ENCODE results near the gene TP53BP2.

The TP53BP2 gene

GRCh38 chr1:223794136-223794880 lies 51.4 kb downstream of the TP53BP2 start:
- no peak for DNase-seq

GRCh38 chr1:223793716-223794115 lies 52.0 kb downstream of the TP53BP2 start:
- DNase-seq = no peak

- DNase-seq = no peak
These were observed 53.7 kb downstream of the TP53BP2 start for GRCh38 chr1:223792046-223792445.

GRCh38 chr1:223788746-223789415 lies 56.9 kb downstream of the TP53BP2 start:
- no peak for DNase-seq

- DNase-seq = no peak
These were observed 59.9 kb downstream of the TP53BP2 start for GRCh38 chr1:223785808-223786207.

- DNase-seq = no peak
These were observed 61.2 kb downstream of the TP53BP2 start for GRCh38 chr1:223784541-223784940.

- DNase-seq = no peak
These were observed 62.1 kb downstream of the TP53BP2 start for GRCh38 chr1:223783676-223784075.

- DNase-seq = no peak
These were observed 64.8 kb downstream of the TP53BP2 start for GRCh38 chr1:223780949-223781348.

- no peak for DNase-seq
These were observed 65.4 kb downstream of the TP53BP2 start for GRCh38 chr1:223780318-223780717.

GRCh38 chr1:223776826-223777454 lies 68.8 kb downstream of the TP53BP2 start:
- DNase-seq = no peak

GRCh38 chr1:223776075-223776814 lies 69.5 kb downstream of the TP53BP2 start:
- no peak for DNase-seq

GRCh38 chr1:223775711-223776074 lies 70.1 kb downstream of the TP53BP2 start:
- no peak for DNase-seq

GRCh38 chr1:223775054-223775453 lies 70.7 kb downstream of the TP53BP2 start:
- no peak for DNase-seq

- DNase-seq = no peak
These were observed 71.5 kb downstream of the TP53BP2 start for GRCh38 chr1:223774134-223774814.

GRCh38 chr1:223772771-223773160 lies 73.0 kb downstream of the TP53BP2 start:
- no peak for DNase-seq

- DNase-seq = no peak
These were observed 73.7 kb downstream of the TP53BP2 start for GRCh38 chr1:223771814-223772770.

- no peak for DNase-seq
These were observed 74.3 kb downstream of the TP53BP2 start for GRCh38 chr1:223771469-223771813.

- DNase-seq = no peak
These were observed 75.0 kb downstream of the TP53BP2 start for GRCh38 chr1:223770621-223771315.

GRCh38 chr1:223765719-223766340 lies 79.9 kb downstream of the TP53BP2 start:
- no peak for DNase-seq

GRCh38 chr1:223765036-223765718 lies 80.6 kb downstream of the TP53BP2 start:
- no peak for DNase-seq

All from effector CD8-positive, alpha-beta T cell (primary cell).